GM23338 (cell line): Measurements from ENCODE around the gene NINJ2. TPM values are rescaled to one million over a fixed set of nuclear protein-coding genes. Genes with fewer than 3 reads are reported as not detected.

Experiments
- ATAC-seq: fragments of 200-7000 bp; cut with Tn5 transposase; 3 replicates; pipeline ENCODE4 v1.9.1; 2020
- DNase-seq: peaks from one replicate; pipeline ENCODE4 v3.0.0-alpha.2; 2015; ENCODE audit warnings: low spot score
- H2AFZ ChIP-seq: fragments of 200-600 bp; sonication (generic); 2 replicates; pipeline ENCODE4 v1.8.0; 2016; ENCODE audit warnings: antibody characterized with exemption, mild to moderate bottlenecking, moderate library complexity
- H3F3A ChIP-seq: fragments of 200-600 bp; sonication (generic); replicated peaks from 2 replicates; pipeline ENCODE4 v1.8.0; 2017; ENCODE audit warnings: antibody characterized with exemption, mixed run types, low read depth
- H3K27ac ChIP-seq: fragments of 200-600 bp; sonication (generic); 2 replicates; pipeline ENCODE4 v1.6.1; 2016; ENCODE audit warnings: low read depth
- H3K27me3 ChIP-seq: fragments of 200-600 bp; sonication (generic); 2 replicates; pipeline ENCODE4 v1.8.0; 2016; ENCODE audit warnings: mild to moderate bottlenecking, mixed run types, moderate library complexity; ENCODE audit not compliant: insufficient read depth
- H3K36me3 ChIP-seq: fragments of 200-600 bp; sonication (generic); 2 replicates; pipeline ENCODE4 v1.8.0; 2016; ENCODE audit warnings: mild to moderate bottlenecking; ENCODE audit not compliant: insufficient read depth
- H3K4me1 ChIP-seq: fragments of 200-600 bp; sonication (generic); 2 replicates; pipeline ENCODE4 v1.8.0; 2016; ENCODE audit warnings: mild to moderate bottlenecking, moderate library complexity; ENCODE audit not compliant: insufficient read depth
- H3K4me2 ChIP-seq: fragments of 200-600 bp; sonication (generic); 2 replicates; pipeline ENCODE4 v1.7.1; 2017; ENCODE audit warnings: mixed run types
- H3K4me3 ChIP-seq: fragments of 200-600 bp; sonication (generic); 2 replicates; pipeline ENCODE4 v1.6.1; 2016; ENCODE audit warnings: mixed run types
- H3K79me2 ChIP-seq: fragments of 200-600 bp; sonication (generic); replicated peaks from 2 replicates; pipeline ENCODE4 v1.8.0; 2017; ENCODE audit warnings: mild to moderate bottlenecking; ENCODE audit not compliant: insufficient read depth
- H3K9me2 ChIP-seq: fragments of 200-600 bp; sonication (generic); 2 replicates; pipeline ENCODE4 v1.8.0; 2017; ENCODE audit not compliant: insufficient read depth
- H4K20me1 ChIP-seq: fragments of 200-600 bp; sonication (generic); replicated peaks from 2 replicates; pipeline ENCODE4 v1.8.0; 2017; ENCODE audit warnings: mild to moderate bottlenecking; ENCODE audit not compliant: insufficient read depth
- H3K27ac Mint-ChIP-seq: 2 replicates; pipeline ENCODE4 v1.8.0; 2020; ENCODE audit warnings: inconsistent platforms, mild to moderate bottlenecking, moderate library complexity, mixed read lengths
- H3K27me3 Mint-ChIP-seq: 3 replicates; pipeline ENCODE4 v1.8.0; 2022; ENCODE audit warnings: low read depth, mild to moderate bottlenecking, moderate library complexity, mixed read lengths, inconsistent platforms; ENCODE audit not compliant: insufficient read depth, poor library complexity
- H3K36me3 Mint-ChIP-seq: 3 replicates; pipeline ENCODE4 v1.8.0; 2021; ENCODE audit warnings: low read depth, mild to moderate bottlenecking, inconsistent platforms, moderate library complexity, mixed read lengths
- H3K4me1 Mint-ChIP-seq: 3 replicates; pipeline ENCODE4 v1.8.0; 2020; ENCODE audit warnings: mild to moderate bottlenecking, inconsistent platforms, mixed read lengths
- H3K4me3 Mint-ChIP-seq: 3 replicates; pipeline ENCODE4 v1.8.0; 2021; ENCODE audit warnings: moderate library complexity, mild to moderate bottlenecking, inconsistent platforms, mixed read lengths
- H3K9me3 Mint-ChIP-seq: 3 replicates; pipeline ENCODE4 v1.8.0; 2020; ENCODE audit warnings: moderate library complexity, mild to moderate bottlenecking, inconsistent platforms, mixed read lengths
- CREB1 ChIP-seq: fragments of 250-450 bp; sonication (Bioruptor Pico); IDR thresholded peaks from 2 replicates; pipeline ENCODE4 v1.5.0; 2020; ENCODE audit warnings: low read depth, mild to moderate bottlenecking, moderate library complexity
- CTCF ChIP-seq, 2 experiments: fragments of 200-600 bp in 1 of 2; sonication (generic) in 1 of 2; conservative IDR thresholded peaks; 2 replicates each; pipeline versions ENCODE4 v1.5.1 to v1.6.1; 2016 to 2017; ENCODE audit warnings: antibody characterized with exemption in 2 of 2, low read depth in 2 of 2, mild to moderate bottlenecking in 2 of 2, moderate library complexity in 1 of 2
- ETS1 ChIP-seq: IDR thresholded peaks from 2 replicates; pipeline ENCODE4 v1.6.1; 2016; ENCODE audit warnings: antibody characterized with exemption
- EZH2 ChIP-seq: fragments of 200-600 bp; sonication (generic); IDR thresholded peaks from one replicate; pipeline ENCODE4 v1.8.0; 2017; ENCODE audit warnings: antibody characterized with exemption, mild to moderate bottlenecking, low read depth; ENCODE audit not compliant: unreplicated experiment
- EZH2phosphoT487 ChIP-seq: fragments of 200-600 bp; sonication (generic); IDR thresholded peaks from one replicate; pipeline ENCODE4 v1.8.1; 2018; ENCODE audit warnings: antibody characterized with exemption; ENCODE audit not compliant: unreplicated experiment
- JUNB ChIP-seq: IDR thresholded peaks from one replicate; pipeline ENCODE4 v1.6.1; 2016; ENCODE audit warnings: antibody characterized with exemption; ENCODE audit not compliant: unreplicated experiment
- NANOG ChIP-seq: IDR thresholded peaks from 2 replicates; pipeline ENCODE4 v1.6.1; 2016; ENCODE audit warnings: antibody characterized with exemption, borderline replicate concordance
- POLR2AphosphoS5 ChIP-seq: IDR thresholded peaks from 2 replicates; pipeline ENCODE4 v1.6.1; 2016; ENCODE audit warnings: antibody characterized with exemption, low read depth
- REST ChIP-seq: IDR thresholded peaks from one replicate; pipeline ENCODE4 v1.6.1; 2018; ENCODE audit warnings: antibody characterized with exemption; ENCODE audit not compliant: unreplicated experiment
- STAT1 ChIP-seq: IDR thresholded peaks from one replicate; pipeline ENCODE4 v1.6.1; 2016; ENCODE audit warnings: antibody characterized with exemption; ENCODE audit not compliant: unreplicated experiment
- ZNF114 ChIP-seq: fragments of 250-450 bp; sonication (Bioruptor Pico); IDR thresholded peaks from 2 replicates; pipeline ENCODE4 v1.5.0; 2020; ENCODE audit warnings: mild to moderate bottlenecking, moderate library complexity
- ZNF331 ChIP-seq: fragments of 250-450 bp; sonication (Bioruptor Pico); IDR thresholded peaks from 2 replicates; pipeline ENCODE4 v1.5.0; 2020; ENCODE audit warnings: low read depth, mild to moderate bottlenecking, moderate library complexity
- ZNF462 ChIP-seq: fragments of 250-450 bp; sonication (Bioruptor Pico); IDR thresholded peaks from 2 replicates; pipeline ENCODE4 v1.5.0; 2020; ENCODE audit warnings: mild to moderate bottlenecking, moderate library complexity
- polyA plus RNA-seq: library from polyadenylated mRNA; unstranded; fragments of >200 nt; fragmentation: Nextera tagmentation; extraction: Ambion mirVana; gene quantifications from 2 replicates; pipeline ENCODE4 v1.2.1, GENCODE V29; 2016
- total RNA-seq: library from RNA; depleted of rRNA; stranded (reverse); fragments of >200 nt; shearing (Covaris generic); gene quantifications from 2 replicates; pipeline ENCODE4 v1.2.3, GENCODE V29; 2014

Gene NINJ2
- total and polyA plus RNA-seq, 2 experiments from 2014 or later = 0.94 to 2.6 TPM

GRCh38 chr12:662566-663292, 516 bp downstream of the NINJ2 start:
- no peaks in the 10 kb centered on the region for H3K9me3 Mint-ChIP-seq
- H3K9me2 ChIP-seq = no peaks in the 10 kb centered on the region
- no peak overlapping the region for H3K4me3 ChIP-seq
- ATAC-seq (no peak), DNase-seq (no peak)
- H2AFZ ChIP-seq = peak overlapping the region; percentile 72
- no peaks in the 10 kb centered on the region for H3K27me3 ChIP-seq
- peaks cover 10% of the 10 kb centered on the region for H3K4me1 ChIP-seq
- no peaks in the 10 kb centered on the region for H4K20me1 ChIP-seq
- H3K36me3 ChIP-seq = no peaks in the 10 kb centered on the region
- peaks cover 12% of the 10 kb centered on the region for H3K4me1 Mint-ChIP-seq
- TF ChIP-seq ZNF114 = no peak
- TF ChIP-seq EZH2phosphoT487 = no peak
- TF ChIP-seq JUNB = no peak
- TF ChIP-seq NANOG = no peak
- no peak for TF ChIP-seq STAT1
- TF ChIP-seq ZNF462 = no peak
- no peak for TF ChIP-seq REST
- TF ChIP-seq CREB1 (CRISPR knock-in tag) = no peak
- TF ChIP-seq POLR2AphosphoS5 = no peak
- no peak for TF ChIP-seq EZH2
- TF ChIP-seq CTCF (conservative IDR thresholded peaks at IDR 0.05; ENCODE audit: low read depth in 2 of 2) = no peak
- TF ChIP-seq ZNF331 = no peak
- no peak for TF ChIP-seq ETS1
- H3K27me3 Mint-ChIP-seq = peaks cover 13% of the 10 kb centered on the region
- no peaks in the 10 kb centered on the region for H3K79me2 ChIP-seq
- H3K27ac ChIP-seq = no peak overlapping the region
- no peaks in the 10 kb centered on the region for H3K36me3 Mint-ChIP-seq
- no peak overlapping the region for H3K27ac Mint-ChIP-seq
- H3K4me2 ChIP-seq = no peak overlapping the region
- no peak overlapping the region for H3K4me3 Mint-ChIP-seq
- no peaks in the 10 kb centered on the region for H3F3A ChIP-seq
